ENCODE data around the gene RNF187.

RNF187 gene

GRCh38 chr1:228543396-228543795 is 56.2 kb downstream of the RNF187 start:
- no peak for DNase-seq (ENCODE audit: low read depth)
- no peak overlapping the region for H3K4me3 ChIP-seq (ENCODE audit: control insufficient read depth, low read depth, low read length)
- no peak for TF ChIP-seq CTCF (conservative IDR thresholded peaks at IDR 0.05; ENCODE audit: control insufficient read depth, insufficient read depth, low read depth, low read length)

GRCh38 chr1:228544021-228544850 is 57.1 kb downstream of the RNF187 start:
- no peak for DNase-seq (ENCODE audit: low read depth)
- no peak for TF ChIP-seq CTCF (conservative IDR thresholded peaks at IDR 0.05; ENCODE audit: control insufficient read depth, insufficient read depth, low read depth, low read length)
- H3K4me3 ChIP-seq (ENCODE audit: control insufficient read depth, low read depth, low read length) = no peak overlapping the region

GRCh38 chr1:228544921-228545591 is 57.9 kb downstream of the RNF187 start:
- TF ChIP-seq CTCF (conservative IDR thresholded peaks at IDR 0.05; ENCODE audit: control insufficient read depth, insufficient read depth, low read depth, low read length) = no peak
- DNase-seq (ENCODE audit: low read depth) = no peak

More at GRCh38 chr1:228544921-228545591, 57.9 kb downstream of the RNF187 start:
- no peak overlapping the region for H3K4me3 ChIP-seq (ENCODE audit: control insufficient read depth, low read depth, low read length)

Measured in fibroblast of mammary gland (primary cell).